ENCODE measurements around the gene RERE.

Gene RERE

GRCh38 chr1:8361198-8361849 is 456.1 kb downstream of the RERE start:
- no peaks in the 10 kb centered on the region for H3F3A ChIP-seq (ENCODE audit: insufficient read depth)
- no peak overlapping the region for H3K27ac ChIP-seq (ENCODE audit: low read depth, low read length)
- no peak overlapping the region for H2AFZ ChIP-seq (ENCODE audit: low read depth, low read length, severe bottlenecking)
- H3K9ac ChIP-seq (ENCODE audit: low read length), result no peak overlapping the region
- peaks cover 11% of the 10 kb centered on the region for H3K79me2 ChIP-seq (ENCODE audit: insufficient read depth, low read length)
- H3K4me3 ChIP-seq (ENCODE audit: insufficient read depth, low read length, poor library complexity, severe bottlenecking), result no peak overlapping the region
- TF ChIP-seq EZH2phosphoT487 (conservative IDR thresholded peaks at IDR 0.05; ENCODE audit: low read length), result no peak
- TF ChIP-seq CTCF (IDR thresholded peaks at IDR 0.05; ENCODE audit: insufficient read depth, low read length, poor library complexity, severe bottlenecking), result no peak
- no peak overlapping the region for H3K4me2 ChIP-seq (ENCODE audit: low read depth, low read length, poor library complexity, severe bottlenecking)
- H3K27me3 ChIP-seq (ENCODE audit: low read length), result no peaks in the 10 kb centered on the region
- H3K36me3 ChIP-seq (ENCODE audit: low read length), result peaks cover 16% of the 10 kb centered on the region; the same call in 1 of the 2 replicates
- no peaks in the 10 kb centered on the region for H4K20me1 ChIP-seq (ENCODE audit: low read depth, low read length)
- no peaks in the 10 kb centered on the region for H3K9me2 ChIP-seq (replicated peaks; ENCODE audit: insufficient read depth, low read length)
- H3K9me3 ChIP-seq (ENCODE audit: insufficient read depth, low read length), result no peaks in the 10 kb centered on the region

GRCh38 chr1:8360493-8361197 is 456.8 kb downstream of the RERE start:
- no peak overlapping the region for H2AFZ ChIP-seq (ENCODE audit: low read depth, low read length, severe bottlenecking)
- peaks cover 16% of the 10 kb centered on the region; the same call in 1 of the 2 replicates for H3K36me3 ChIP-seq (ENCODE audit: low read length)
- peaks cover 4% of the 10 kb centered on the region for H3K79me2 ChIP-seq (ENCODE audit: insufficient read depth, low read length)
- no peak overlapping the region for H3K4me3 ChIP-seq (ENCODE audit: insufficient read depth, low read length, poor library complexity, severe bottlenecking)
- no peak overlapping the region for H3K27ac ChIP-seq (ENCODE audit: low read depth, low read length)
- no peak overlapping the region for H3K9ac ChIP-seq (ENCODE audit: low read length)
- H3F3A ChIP-seq (ENCODE audit: insufficient read depth), result no peaks in the 10 kb centered on the region
- H4K20me1 ChIP-seq (ENCODE audit: low read depth, low read length), result no peaks in the 10 kb centered on the region
- H3K9me2 ChIP-seq (replicated peaks; ENCODE audit: insufficient read depth, low read length), result no peaks in the 10 kb centered on the region
- TF ChIP-seq EZH2phosphoT487 (conservative IDR thresholded peaks at IDR 0.05; ENCODE audit: low read length), result no peak
- TF ChIP-seq CTCF (IDR thresholded peaks at IDR 0.05; ENCODE audit: insufficient read depth, low read length, poor library complexity, severe bottlenecking), result no peak
- no peak overlapping the region for H3K4me2 ChIP-seq (ENCODE audit: low read depth, low read length, poor library complexity, severe bottlenecking)
- no peaks in the 10 kb centered on the region for H3K9me3 ChIP-seq (ENCODE audit: insufficient read depth, low read length)
- H3K27me3 ChIP-seq (ENCODE audit: low read length), result no peaks in the 10 kb centered on the region

GRCh38 chr1:8359617-8360481 is 457.6 kb downstream of the RERE start:
- Histone ChIP-seq H3K9me3 (ENCODE audit: insufficient read depth, low read length) (no peaks in the 10 kb centered on the region), H3K9ac (ENCODE audit: low read length) (no peak overlapping the region), H3K9me2 (replicated peaks; ENCODE audit: insufficient read depth, low read length) (no peaks in the 10 kb centered on the region), H2AFZ (ENCODE audit: low read depth, low read length, severe bottlenecking) (no peak overlapping the region), H3K27me3 (ENCODE audit: low read length) (no peaks in the 10 kb centered on the region), H4K20me1 (ENCODE audit: low read depth, low read length) (no peaks in the 10 kb centered on the region), H3K4me3 (ENCODE audit: insufficient read depth, low read length, poor library complexity, severe bottlenecking) (no peak overlapping the region), H3K79me2 (ENCODE audit: insufficient read depth, low read length) (no peaks in the 10 kb centered on the region), H3K4me2 (ENCODE audit: low read depth, low read length, poor library complexity, severe bottlenecking) (no peak overlapping the region), H3K27ac (ENCODE audit: low read depth, low read length) (no peak overlapping the region), H3K36me3 (ENCODE audit: low read length) (peaks cover 11% of the 10 kb centered on the region; the same call in 1 of the 2 replicates), H3F3A (ENCODE audit: insufficient read depth) (peaks cover 3% of the 10 kb centered on the region; the same call in 1 of the 2 replicates)
- TF ChIP-seq EZH2phosphoT487 (conservative IDR thresholded peaks at IDR 0.05; ENCODE audit: low read length), result no peak
- TF ChIP-seq CTCF (IDR thresholded peaks at IDR 0.05; ENCODE audit: insufficient read depth, low read length, poor library complexity, severe bottlenecking), result no peak

All from SU-DHL-6 (cell line).